K562 (cell line): ENCODE measurements around the gene POP7. TPM values are rescaled to one million over a fixed set of nuclear protein-coding genes. Genes with fewer than 3 reads are reported as not detected.
A peak's percentile ranks its signal among the peaks of the same experiment; 100 is the strongest.

Experiments
- ARID2 ChIP-seq: fragments of 450-650 bp; IDR thresholded peaks from 2 replicates; pipeline ENCODE4 v1.6.1; 2017; ENCODE audit warnings: antibody characterized with exemption, mild to moderate bottlenecking
- CEBPZ ChIP-seq: fragments of 150-350 bp; IDR thresholded peaks from 2 replicates; pipeline ENCODE4 v1.6.1; 2014; ENCODE audit warnings: low read depth, mild to moderate bottlenecking, low read length, borderline replicate concordance
- FOXJ3 ChIP-seq: sonication (generic); formaldehyde crosslinking; IDR thresholded peaks from 2 replicates; pipeline ENCODE4 v1.4.0; 2020; ENCODE audit warnings: mild to moderate bottlenecking, missing genetic modification reagents
- IFI16 ChIP-seq: fragments of 250-450 bp; sonication (Bioruptor Pico); IDR thresholded peaks from 2 replicates; pipeline ENCODE4 v2.1.2; 2022; ENCODE audit warnings: mild to moderate bottlenecking, inconsistent platforms
- KDM2B ChIP-seq: fragments of 250-450 bp; sonication (Bioruptor Pico); IDR thresholded peaks from 2 replicates; pipeline ENCODE4 v1.8.0; 2021; ENCODE audit warnings: mild to moderate bottlenecking, moderate library complexity
- MTA2 ChIP-seq: fragments of 450-650 bp; IDR thresholded peaks from 2 replicates; pipeline ENCODE4 v1.6.1; 2016; ENCODE audit warnings: low read depth
- NCOR1 ChIP-seq: fragments of 450-650 bp; IDR thresholded peaks from 2 replicates; pipeline ENCODE4 v1.6.1; 2016; ENCODE audit warnings: mild to moderate bottlenecking, moderate library complexity
- NELFE ChIP-seq: IDR thresholded peaks from 2 replicates; pipeline ENCODE4 v1.6.1; 2011; ENCODE audit warnings: mild to moderate bottlenecking; ENCODE audit not compliant: insufficient read depth, insufficient read length
- NFYB ChIP-seq: IDR thresholded peaks from 2 replicates; pipeline ENCODE4 v1.6.1; 2011; ENCODE audit warnings: mild to moderate bottlenecking, moderate library complexity; ENCODE audit not compliant: insufficient read length; ENCODE audit errors: extremely low read depth
- RBBP5 ChIP-seq: fragments of 200-600 bp; sonication (generic); IDR thresholded peaks from 2 replicates; pipeline ENCODE4 v1.6.1; 2012; ENCODE audit warnings: borderline replicate concordance, mild to moderate bottlenecking, low read length, control low read depth, inconsistent platforms; ENCODE audit not compliant: insufficient read depth, poor library complexity, severe bottlenecking
- SMAD4 ChIP-seq: fragments of 250-450 bp; sonication (Bioruptor Pico); conservative IDR thresholded peaks from 2 replicates; pipeline ENCODE4 v1.8.0; 2021; ENCODE audit warnings: inconsistent platforms, mild to moderate bottlenecking, moderate library complexity
- SP1 ChIP-seq: sonication (generic); formaldehyde crosslinking; IDR thresholded peaks from 2 replicates; pipeline ENCODE4 v1.8.1; 2022; ENCODE audit warnings: mild to moderate bottlenecking, missing genetic modification reagents
- TCFL5 ChIP-seq: fragments of 250-450 bp; sonication (Bioruptor Pico); conservative IDR thresholded peaks from 2 replicates; pipeline ENCODE4 v1.6.1; 2021; ENCODE audit warnings: mild to moderate bottlenecking, moderate library complexity, matching md5 sums
- TOE1 ChIP-seq, 2 experiments: fragments of 450-650 bp in 1 of 2; sonication (generic) in 1 of 2; formaldehyde crosslinking in 1 of 2; IDR thresholded peaks; 2 replicates each; pipeline versions ENCODE4 v1.7.1 to v1.8.0; 2016 to 2022; ENCODE audit warnings: borderline replicate concordance in 2 of 2, mild to moderate bottlenecking in 2 of 2, antibody characterized with exemption in 1 of 2, inconsistent platforms in 1 of 2, low read depth in 1 of 2, missing genetic modification reagents in 1 of 2, moderate library complexity in 1 of 2
- TRIM28 ChIP-seq: fragments of 450-650 bp; IDR thresholded peaks from 2 replicates; pipeline ENCODE4 v1.6.1; 2017
- ZNF124 ChIP-seq: sonication (generic); formaldehyde crosslinking; IDR thresholded peaks from 2 replicates; pipeline ENCODE4 v1.8.1; 2022; ENCODE audit warnings: missing genetic modification reagents
- ZNF184 ChIP-seq: sonication (generic); formaldehyde crosslinking; IDR thresholded peaks from 2 replicates; pipeline ENCODE4 v1.5.0; 2020; ENCODE audit warnings: missing genetic modification reagents
- ZNF277 ChIP-seq: fragments of 250-450 bp; sonication (Bioruptor Pico); IDR thresholded peaks from 2 replicates; pipeline ENCODE4 v1.8.0; 2022; ENCODE audit warnings: inconsistent platforms, mild to moderate bottlenecking, moderate library complexity, borderline replicate concordance
- ZNF75A ChIP-seq: fragments of 450-650 bp; formaldehyde crosslinking; IDR thresholded peaks from 2 replicates; pipeline ENCODE4 v1.4.0; 2020; ENCODE audit warnings: mild to moderate bottlenecking
- ZNF79 ChIP-seq: fragments of 250-450 bp; sonication (Bioruptor Pico); IDR thresholded peaks from 2 replicates; pipeline ENCODE4 v1.4.0; 2020; ENCODE audit warnings: low read depth, mild to moderate bottlenecking, moderate library complexity
- ZZZ3 ChIP-seq: fragments of 450-650 bp; IDR thresholded peaks from 2 replicates; pipeline ENCODE4 v1.6.1; 2016; ENCODE audit warnings: antibody characterized with exemption, mild to moderate bottlenecking, moderate library complexity
- polyA plus RNA-seq, 8 experiments: library from polyadenylated mRNA; depleted of rRNA in 4 of 8; stranded (reverse) in 5 of 8; unstranded in 3 of 8; fragments of >200 nt; fragmentation: Nextera tagmentation in 2 of 8; fragmentation: Illumina TruSeq in 1 of 8; extraction: Ambion mirVana in 2 of 8; extraction: Trizol in 1 of 8; gene quantifications; 2 replicates each; pipeline versions ENCODE4 v1.2.1 to v1.2.3, GENCODE V29; 2011 to 2014; ENCODE audit warnings: inconsistent platforms in 1 of 8, missing spikeins in 1 of 8
- total RNA-seq, 7 experiments: library from RNA; depleted of rRNA in 6 of 7; stranded (reverse); fragments of >200 nt in 6 of 7; fragmentation: Illumina TruSeq in 2 of 7; extraction: Trizol in 2 of 7; gene quantifications; 2 replicates each; pipeline versions ENCODE4 v1.2.1 to v1.2.3, GENCODE V29; 2011 to 2021; ENCODE audit warnings: low replicate concordance in 1 of 7
- TF ChIP-seq, protein P1 (sequence below): sonication (generic); IDR thresholded peaks from 2 replicates; pipeline ENCODE4 v1.6.1; 2016

Gene POP7
- total and polyA plus RNA-seq, 9 of the 15 experiments (the other 6 are each of a cell fraction or from before 2014, with no cell fraction given) = 11.5 to 163 (median 68.9) TPM

DNA sequence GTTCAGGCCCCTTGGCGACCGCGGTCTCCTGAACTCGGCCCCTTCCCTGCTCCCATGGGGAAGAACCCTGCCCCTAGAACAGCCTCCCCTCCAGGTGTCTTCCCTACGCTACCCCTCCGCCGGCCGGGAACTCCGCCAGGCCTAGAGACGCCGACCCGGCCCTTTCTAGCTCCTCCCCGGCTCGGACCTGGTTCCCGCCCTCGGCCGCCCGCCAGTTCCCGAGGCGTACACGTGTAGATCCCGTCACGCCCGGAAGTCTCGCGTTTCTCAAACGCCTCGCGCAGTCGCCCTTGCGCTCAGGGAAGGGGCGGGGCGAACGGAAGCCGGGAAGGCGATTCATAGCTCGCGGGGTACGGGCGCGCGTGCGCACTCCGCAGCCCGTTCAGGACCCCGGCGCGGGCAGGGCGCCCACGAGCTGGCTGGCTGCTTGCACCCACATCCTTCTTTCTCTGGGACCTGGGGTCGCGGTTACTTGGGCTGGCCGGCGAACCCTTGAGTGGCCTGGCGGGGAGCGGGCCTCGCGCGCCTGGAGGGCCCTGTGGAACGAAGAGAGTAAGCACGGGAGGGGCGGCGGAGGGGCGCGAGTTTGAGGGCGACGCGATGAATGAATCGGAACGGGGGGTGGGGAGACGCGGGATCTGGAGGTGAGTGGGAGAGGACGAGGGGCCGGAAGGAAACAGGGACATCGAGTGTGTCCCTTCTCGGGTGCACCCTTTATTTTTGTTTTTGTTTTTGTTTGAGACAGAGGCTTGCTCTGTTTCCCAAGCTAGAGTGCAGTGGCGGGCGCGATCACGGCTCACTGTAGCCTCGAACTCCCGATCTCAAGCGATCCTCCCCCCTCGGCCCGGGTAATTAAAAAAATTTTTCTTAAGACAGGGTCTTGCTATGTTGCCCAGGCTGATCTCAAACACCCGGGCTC lies at the start of gene POP7 (continued):
- TF ChIP-seq KDM2B (CRISPR knock-in tag) (peak; percentile 65; the same call in 1 of the 2 replicates), SP1 (CRISPR knock-in tag) (peak; percentile 91), TCFL5 (CRISPR knock-in tag) (no peak), CEBPZ (no peak), FOXJ3 (CRISPR knock-in tag) (no peak), NCOR1 (0 out of 2 replicates have a peak, but pooled peaks have one; percentile 16), ZNF277 (CRISPR knock-in tag) (no peak), IFI16 (CRISPR knock-in tag) (no peak), RBBP5 (peak; percentile 41), ZZZ3 (peak; percentile 88), NFYB (no peak), ARID2 (peak; percentile 48; the same call in 1 of the 2 replicates), NELFE (no peak), TOE1 (IDR thresholded peaks at IDR 0.05; ENCODE audit: borderline replicate concordance) (peak; percentile 67), TOE1 (CRISPR knock-in tag; IDR thresholded peaks at IDR 0.05; ENCODE audit: borderline replicate concordance, low read depth) (peak; percentile 82; the same call in 1 of the 2 replicates), MTA2 (0 out of 2 replicates have a peak, but pooled peaks have one; percentile 10), ZNF124 (CRISPR knock-in tag) (no peak), ZNF75A (CRISPR knock-in tag) (no peak), ZNF79 (no peak), SMAD4 (CRISPR knock-in tag) (peak; percentile 80; the same call in 1 of the 2 replicates), ZNF184 (CRISPR knock-in tag) (no peak), TRIM28 (peak; percentile 68; the same call in 1 of the 2 replicates)
- TF ChIP-seq, protein P1, sequence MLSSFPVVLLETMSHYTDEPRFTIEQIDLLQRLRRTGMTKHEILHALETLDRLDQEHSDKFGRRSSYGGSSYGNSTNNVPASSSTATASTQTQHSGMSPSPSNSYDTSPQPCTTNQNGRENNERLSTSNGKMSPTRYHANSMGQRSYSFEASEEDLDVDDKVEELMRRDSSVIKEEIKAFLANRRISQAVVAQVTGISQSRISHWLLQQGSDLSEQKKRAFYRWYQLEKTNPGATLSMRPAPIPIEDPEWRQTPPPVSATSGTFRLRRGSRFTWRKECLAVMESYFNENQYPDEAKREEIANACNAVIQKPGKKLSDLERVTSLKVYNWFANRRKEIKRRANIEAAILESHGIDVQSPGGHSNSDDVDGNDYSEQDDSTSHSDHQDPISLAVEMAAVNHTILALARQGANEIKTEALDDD = peak; percentile 11; the same call in 1 of the 2 replicates
